Esophagus (tissue), 2 donors: Measurements from ENCODE around the gene RTBDN. TPM values are rescaled to one million over a fixed set of nuclear protein-coding genes. Genes with fewer than 3 reads are reported as not detected.
"Not testable (repeated sequence)": the region's sequence is repeated elsewhere in the genome, so short reads cannot be mapped to it uniquely, and the experiment has no call there.

ENCODE experiments used
- H3K27ac ChIP-seq, 2 donors: one replicate each; pipeline ENCODE4 v1.5.1; 2013; ENCODE audit warnings: low read depth in 2 of 2, mild to moderate bottlenecking in 2 of 2, inconsistent platforms in 1 of 2, low read length in 1 of 2, moderate library complexity in 1 of 2
- H3K27me3 ChIP-seq, 2 donors: one replicate each; pipeline ENCODE4 v1.6.1; 2013; ENCODE audit warnings: low read length in 2 of 2, control low read depth in 1 of 2, mild to moderate bottlenecking in 1 of 2; ENCODE audit not compliant: insufficient read depth in 2 of 2, control insufficient read depth in 1 of 2
- H3K36me3 ChIP-seq, 2 donors: one replicate each; pipeline ENCODE4 v1.6.1; 2013; ENCODE audit warnings: low read length in 1 of 2; ENCODE audit not compliant: control insufficient read depth in 2 of 2, insufficient read depth in 2 of 2
- H3K4me1 ChIP-seq, 2 donors: one replicate each; pipeline ENCODE4 v1.6.1; 2013; ENCODE audit warnings: low read length in 1 of 2; ENCODE audit not compliant: control insufficient read depth in 2 of 2, insufficient read depth in 2 of 2
- H3K4me3 ChIP-seq, 2 donors: one replicate each; pipeline ENCODE4 v1.5.1; 2013; ENCODE audit warnings: low read length in 2 of 2, mild to moderate bottlenecking in 2 of 2, low read depth in 1 of 2, moderate library complexity in 1 of 2
- H3K9me3 ChIP-seq, 2 donors: one replicate each; pipeline ENCODE4 v1.6.1; 2013; ENCODE audit warnings: mild to moderate bottlenecking in 2 of 2, low read depth in 1 of 2, low read length in 1 of 2, moderate library complexity in 1 of 2; ENCODE audit not compliant: control insufficient read depth in 2 of 2, insufficient read depth in 1 of 2
- WGBS, 2 donors: extraction: QIAGEN DNeasy Blood & Tissue Kit; methylation state at CpG; one replicate each; pipeline ENCODE4 v1.1.7; 2013; 5-methylcytosine and 5-hydroxymethylcytosine counted together
- polyA plus RNA-seq, 2 donors: library from polyadenylated mRNA; stranded (reverse); fragments of 200-250 nt; gene quantifications; one replicate each; pipeline ENCODE4 v1.2.3, GENCODE V29; 2013
- donor health status: healthy with polysubstance abuse.
- donor health status: Bipolar disorder and iron deficiency.

The RTBDN gene
- polyA plus RNA-seq, 2 donors = not detected

GRCh38 chr19:12828494-12828893 is 5.9 kb downstream of the RTBDN start:
- H3K36me3 ChIP-seq = no peaks in the 10 kb centered on the region
- H3K4me3 ChIP-seq = no peak overlapping the region
- 7% methylated on average over 23 of the region's 23 CpGs for WGBS, 2 donors
- no peak overlapping the region for H3K27ac ChIP-seq
- no peaks in the 10 kb centered on the region for H3K9me3 ChIP-seq
- peaks cover 0 to 1% of the 10 kb centered on the region in 2 donors for H3K27me3 ChIP-seq
- peaks cover 4 to 10% of the 10 kb centered on the region in 2 donors for H3K4me1 ChIP-seq

GRCh38 chr19:12825254-12826131 is 8.9 kb downstream of the RTBDN start:
- peaks cover 0 to 2% of the 10 kb centered on the region in 2 donors for H3K9me3 ChIP-seq
- peaks cover 4 to 10% of the 10 kb centered on the region in 2 donors for H3K4me1 ChIP-seq
- no peaks in the 10 kb centered on the region for H3K27me3 ChIP-seq
- H3K4me3 ChIP-seq = peak overlapping the region in 1 of 2 donors; percentile 17
- no peak overlapping the region for H3K27ac ChIP-seq
- H3K36me3 ChIP-seq = no peaks in the 10 kb centered on the region
- WGBS, 2 donors = 8% methylated on average over 46 of the region's 46 CpGs

GRCh38 chr19:12821761-12822160 is 12.6 kb downstream of the RTBDN start:
- peaks cover 0 to 2% of the 10 kb centered on the region in 2 donors for H3K9me3 ChIP-seq
- no peaks in the 10 kb centered on the region for H3K36me3 ChIP-seq
- no peak overlapping the region for H3K27ac ChIP-seq
- no peaks in the 10 kb centered on the region for H3K27me3 ChIP-seq
- peaks cover 4 to 6% of the 10 kb centered on the region in 2 donors for H3K4me1 ChIP-seq
- WGBS, 2 donors = 76 to 80% methylated on average over 2 of the region's 2 CpGs
- no peak overlapping the region for H3K4me3 ChIP-seq

- not testable (repeated sequence) for H3K36me3 ChIP-seq, H3K27ac ChIP-seq, H3K27me3 ChIP-seq, H3K4me1 ChIP-seq, H3K4me3 ChIP-seq, H3K9me3 ChIP-seq
- 93 to 94% methylated on average over 11 of the region's 11 CpGs for WGBS, 2 donors
These were observed 16.6 kb downstream of the RTBDN start for GRCh38 chr19:12817810-12818209.

- H3K4me3 ChIP-seq, H3K27ac ChIP-seq, H3K9me3 ChIP-seq, H3K4me1 ChIP-seq, H3K27me3 ChIP-seq, H3K36me3 ChIP-seq: not testable (repeated sequence)
- WGBS, 2 donors = 91 to 94% methylated on average over 6 of the region's 6 CpGs
These were observed 17.2 kb downstream of the RTBDN start for GRCh38 chr19:12817188-12817587.

GRCh38 chr19:12815088-12815487 is 19.3 kb downstream of the RTBDN start:
- no peak overlapping the region for H3K4me3 ChIP-seq
- H3K27ac ChIP-seq = no peak overlapping the region
- H3K36me3 ChIP-seq = peaks cover 0 to 4% of the 10 kb centered on the region in 2 donors
- no peaks in the 10 kb centered on the region for H3K9me3 ChIP-seq
- no peaks in the 10 kb centered on the region for H3K27me3 ChIP-seq
- WGBS, 2 donors = 92 to 93% methylated on average over 7 of the region's 7 CpGs
- no peaks in the 10 kb centered on the region for H3K4me1 ChIP-seq

- H3K27me3 ChIP-seq = no peaks in the 10 kb centered on the region
- WGBS, 2 donors = 4% methylated on average over 65 to 66 of the region's 66 CpGs
- H3K36me3 ChIP-seq = no peaks in the 10 kb centered on the region
- H3K4me3 ChIP-seq = peak within 1 kb of the TSS; percentile 56 to 73
- H3K4me1 ChIP-seq = peaks cover 4 to 5% of the 10 kb centered on the region in 2 donors
- H3K27ac ChIP-seq = peak within 1 kb of the TSS; percentile 44 to 73
- no peaks in the 10 kb centered on the region for H3K9me3 ChIP-seq
These were observed 27.9 kb downstream of the RTBDN start, which contains the start of gene RNASEH2A for GRCh38 chr19:12806242-12807081. Gene RNASEH2A, plus strand, starts transcription at chr19:12806584. Its CDS starts 90 bp downstream, at chr19:12806674.

- H3K4me1 ChIP-seq = peaks cover 7% of the 10 kb centered on the region in 2 donors
- no peaks in the 10 kb centered on the region for H3K9me3 ChIP-seq
- 92 to 93% methylated on average over 26 of the region's 26 CpGs for WGBS, 2 donors
These were observed 30.3 kb downstream of the RTBDN start for GRCh38 chr19:12804051-12804450.

GRCh38 chr19:12802267-12803106 is 31.9 kb downstream of the RTBDN start:
- WGBS, 2 donors = 39% methylated on average over 22 of the region's 22 CpGs
- H3K9me3 ChIP-seq = no peaks in the 10 kb centered on the region
- peaks cover 0 to 10% of the 10 kb centered on the region in 2 donors for H3K36me3 ChIP-seq
- peak overlapping the region; percentile 84 to 91 for H3K4me3 ChIP-seq
- peaks cover 7% of the 10 kb centered on the region in 2 donors for H3K4me1 ChIP-seq
- peak overlapping the region; percentile 29 to 80 for H3K27ac ChIP-seq
- H3K27me3 ChIP-seq = no peaks in the 10 kb centered on the region

More at GRCh38 chr19:12804051-12804450, 30.3 kb downstream of the RTBDN start:
- Histone ChIP-seq H3K27me3 (no peaks in the 10 kb centered on the region), H3K36me3 (peaks cover 0 to 10% of the 10 kb centered on the region in 2 donors), H3K4me3 (no peak overlapping the region), H3K27ac (no peak overlapping the region)
